Activated CD4-positive, alpha-beta T cell treated with anti-CD3 and anti-CD28 coated beads, Interleukin-2, amount 50 U/mL, for 16 hours (primary cell): ENCODE results near the gene PITHD1.
"Not testable (repeated sequence)": the region's sequence is repeated elsewhere in the genome, so short reads cannot be mapped to it uniquely, and the experiment has no call there.

Experiments
- DNase-seq: peaks from one replicate; pipeline ENCODE4 v3.0.0-alpha.2; 2020

PITHD1 gene

GRCh38 chr1:23777979-23778814 lies at the start of gene PITHD1:
PITHD1 (plus strand) TSS chr1:23778418; CDS start chr1:23778516, 98 bp downstream.
- peak; percentile 86 for DNase-seq

- no peak for DNase-seq
Observed at GRCh38 chr1:23732363-23733224, 45.6 kb upstream of the PITHD1 start.

GRCh38 chr1:23733281-23733680 lies 44.9 kb upstream of the PITHD1 start:
- not testable (repeated sequence) for DNase-seq

GRCh38 chr1:23736437-23737134 lies 41.6 kb upstream of the PITHD1 start:
- peak; percentile 60 for DNase-seq

GRCh38 chr1:23741609-23742008 lies 36.6 kb upstream of the PITHD1 start:
- DNase-seq = no peak

- peak; percentile 20 for DNase-seq
Observed at GRCh38 chr1:23742670-23743286, 35.4 kb upstream of the PITHD1 start.

- DNase-seq = peak; percentile 81
Observed at GRCh38 chr1:23743287-23744152, 34.7 kb upstream of the PITHD1 start, which contains the start of gene ELOA. ELOA (plus strand) TSS chr1:23743471; CDS start chr1:23743504, 33 bp downstream.

GRCh38 chr1:23745515-23745914 lies 32.7 kb upstream of the PITHD1 start:
- DNase-seq = peak; percentile 61

- no peak for DNase-seq
Observed at GRCh38 chr1:23748016-23748415, 30.2 kb upstream of the PITHD1 start.

GRCh38 chr1:23751050-23751814 lies 27.0 kb upstream of the PITHD1 start:
- DNase-seq = peak; percentile 59

GRCh38 chr1:23751815-23752200 lies 26.4 kb upstream of the PITHD1 start:
- no peak for DNase-seq

- no peak for DNase-seq
Observed at GRCh38 chr1:23752909-23753308, 25.3 kb upstream of the PITHD1 start.

- no peak for DNase-seq
Observed at GRCh38 chr1:23756676-23757075, 21.5 kb upstream of the PITHD1 start.

GRCh38 chr1:23757812-23758211 lies 20.4 kb upstream of the PITHD1 start:
- no peak for DNase-seq

GRCh38 chr1:23759277-23759676 lies 18.9 kb upstream of the PITHD1 start:
- DNase-seq = no peak

GRCh38 chr1:23763041-23763577 lies 15.1 kb upstream of the PITHD1 start:
- no peak for DNase-seq

- DNase-seq = no peak
Observed at GRCh38 chr1:23768733-23769132, 9.5 kb upstream of the PITHD1 start.

- DNase-seq = peak; percentile 88
Observed at GRCh38 chr1:23772049-23772853, 6.0 kb upstream of the PITHD1 start.

- DNase-seq = no peak
Observed at GRCh38 chr1:23772854-23773242, 5.4 kb upstream of the PITHD1 start.
